GM18867 (cell line): ENCODE measurements around the gene RNF44.

Source experiments
- ATAC-seq: cut with Tn5 transposase; IDR thresholded peaks from one replicate; pipeline ENCODE4 v1.9.1; 2021; ENCODE audit warnings: mild to moderate bottlenecking, moderate library complexity; ENCODE audit not compliant: unreplicated experiment

The RNF44 gene

DNA sequence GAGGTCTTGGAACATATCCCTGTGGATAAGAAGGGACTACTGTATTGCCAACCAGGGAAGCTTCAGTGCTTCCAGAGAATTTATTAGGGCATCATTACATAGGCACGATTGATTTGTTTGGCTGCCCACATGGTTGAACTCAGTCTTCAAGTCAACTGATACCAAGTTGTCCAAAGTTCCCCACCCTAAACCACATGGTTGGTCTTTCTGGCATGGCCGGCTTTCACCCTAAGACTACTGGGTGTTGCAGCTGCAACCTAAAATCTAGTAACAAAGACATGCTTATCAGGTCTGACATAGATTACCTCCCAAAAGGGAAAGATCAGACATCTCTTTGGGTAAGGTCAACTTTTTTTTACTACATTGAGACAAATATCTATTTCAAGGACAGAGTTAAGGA, 52.0 kb downstream of the RNF44 start:
- ATAC-seq = no peak

DNA sequence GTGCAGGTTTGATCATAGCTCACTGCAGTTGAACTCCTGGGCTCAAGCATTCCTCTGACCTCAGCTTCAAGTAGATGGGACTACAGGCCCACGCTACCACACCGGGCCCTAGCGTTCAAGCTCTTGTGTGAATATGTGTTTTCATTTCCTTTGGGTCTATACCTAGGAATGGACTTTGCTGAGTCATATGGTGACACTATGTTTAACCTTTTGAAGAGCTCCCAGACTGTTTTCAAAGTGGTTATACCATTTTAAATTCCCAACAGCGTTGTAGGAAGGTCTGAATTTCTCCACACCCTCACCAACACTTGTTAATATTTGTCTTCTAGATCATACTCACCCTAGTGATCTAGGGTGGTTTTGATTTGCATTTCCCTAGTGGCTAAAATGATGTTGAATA, 55.5 kb downstream of the RNF44 start:
- no peak for ATAC-seq
